HUES64 (cell line): ENCODE measurements around the gene DENND1B.

Experiments
- H3K27ac ChIP-seq: 2 replicates; pipeline ENCODE4 v1.7.0; 2013; ENCODE audit warnings: low read depth, low read length, inconsistent platforms
- H3K27me3 ChIP-seq: 2 replicates; pipeline ENCODE4 v1.6.1; 2013; ENCODE audit warnings: mild to moderate bottlenecking, low read length; ENCODE audit not compliant: insufficient read depth
- H3K36me3 ChIP-seq: 2 replicates; pipeline ENCODE4 v1.6.1; 2013; ENCODE audit warnings: mild to moderate bottlenecking, low read length; ENCODE audit not compliant: insufficient read depth
- H3K4me1 ChIP-seq: 2 replicates; pipeline ENCODE4 v1.6.1; 2013; ENCODE audit warnings: mild to moderate bottlenecking, low read length, moderate library complexity; ENCODE audit not compliant: insufficient read depth
- H3K4me3 ChIP-seq: 2 replicates; pipeline ENCODE4 v1.5.1; 2013; ENCODE audit warnings: mild to moderate bottlenecking, low read length, moderate library complexity
- H3K9ac ChIP-seq: 2 replicates; pipeline ENCODE4 v1.6.1; 2013; ENCODE audit warnings: mild to moderate bottlenecking, low read depth, low read length
- H3K9me3 ChIP-seq: 2 replicates; pipeline ENCODE4 v1.6.1; 2013; ENCODE audit warnings: low read depth, low read length; ENCODE audit not compliant: insufficient read depth
- WGBS: fragments of 150-250, 120-280 bp; methylation state at CpG from one replicate; pipeline ENCODE4 v1.1.7; 2013; ENCODE audit warnings: missing lambda C conversion rate; 5-methylcytosine and 5-hydroxymethylcytosine counted together

Gene DENND1B

GRCh38 chr1:197464044-197464443, 311.2 kb downstream of the DENND1B start:
- H3K27ac ChIP-seq, result no peak overlapping the region
- 57% methylated on average over 7 of the region's 7 CpGs for WGBS

GRCh38 chr1:197463142-197463541, 312.1 kb downstream of the DENND1B start:
- no peak overlapping the region for H3K4me3 ChIP-seq
- peaks cover 12% of the 10 kb centered on the region for H3K4me1 ChIP-seq

More at GRCh38 chr1:197464044-197464443, 311.2 kb downstream of the DENND1B start:
- Histone ChIP-seq H3K36me3 (no peaks in the 10 kb centered on the region), H3K4me3 (no peak overlapping the region), H3K9me3 (no peaks in the 10 kb centered on the region), H3K27me3 (no peaks in the 10 kb centered on the region), H3K4me1 (peaks cover 14% of the 10 kb centered on the region), H3K9ac (no peak overlapping the region)

GRCh38 chr1:197462539-197462938, 312.7 kb downstream of the DENND1B start:
- Histone ChIP-seq H3K27me3 (no peaks in the 10 kb centered on the region), H3K27ac (no peak overlapping the region), H3K9ac (no peak overlapping the region), H3K36me3 (no peaks in the 10 kb centered on the region), H3K4me1 (peaks cover 12% of the 10 kb centered on the region), H3K4me3 (no peak overlapping the region), H3K9me3 (no peaks in the 10 kb centered on the region)
- WGBS, result 94% methylated on average over 5 of the region's 5 CpGs

More at GRCh38 chr1:197463142-197463541, 312.1 kb downstream of the DENND1B start:
- no peaks in the 10 kb centered on the region for H3K27me3 ChIP-seq
- H3K9me3 ChIP-seq, result no peaks in the 10 kb centered on the region
- no peaks in the 10 kb centered on the region for H3K36me3 ChIP-seq
- H3K27ac ChIP-seq, result no peak overlapping the region
- H3K9ac ChIP-seq, result no peak overlapping the region
